ENCODE data around the gene TAOK1.

The TAOK1 gene

GRCh38 chr17:29596811-29597210 lies 206.6 kb downstream of the TAOK1 start:
- DNase-seq = no peak

GRCh38 chr17:29597361-29598172 lies 207.4 kb downstream of the TAOK1 start:
- DNase-seq = no peak

Data from CD4-positive, alpha-beta T cell treated with Interleukin-17A for 1 hour (primary cell).